Hepatocyte (in vitro differentiated cells): Measurements from ENCODE around the gene RASAL3.
A peak's percentile ranks its signal among the peaks of the same experiment; 100 is the strongest.

Experiments used
- EZH2phosphoT487 ChIP-seq: fragments of 200-600 bp; sonication (generic); IDR thresholded peaks from one replicate; pipeline ENCODE4 v1.6.1; 2018; ENCODE audit warnings: antibody characterized with exemption, mild to moderate bottlenecking, low read depth, moderate library complexity; ENCODE audit not compliant: unreplicated experiment, severe bottlenecking
- TF ChIP-seq, protein P1 (sequence below): fragments of 200-600 bp; sonication (generic); IDR thresholded peaks from 2 replicates; pipeline ENCODE4 v1.5.1; 2016; ENCODE audit warnings: antibody characterized with exemption, mild to moderate bottlenecking; ENCODE audit not compliant: poor library complexity

DNA sequence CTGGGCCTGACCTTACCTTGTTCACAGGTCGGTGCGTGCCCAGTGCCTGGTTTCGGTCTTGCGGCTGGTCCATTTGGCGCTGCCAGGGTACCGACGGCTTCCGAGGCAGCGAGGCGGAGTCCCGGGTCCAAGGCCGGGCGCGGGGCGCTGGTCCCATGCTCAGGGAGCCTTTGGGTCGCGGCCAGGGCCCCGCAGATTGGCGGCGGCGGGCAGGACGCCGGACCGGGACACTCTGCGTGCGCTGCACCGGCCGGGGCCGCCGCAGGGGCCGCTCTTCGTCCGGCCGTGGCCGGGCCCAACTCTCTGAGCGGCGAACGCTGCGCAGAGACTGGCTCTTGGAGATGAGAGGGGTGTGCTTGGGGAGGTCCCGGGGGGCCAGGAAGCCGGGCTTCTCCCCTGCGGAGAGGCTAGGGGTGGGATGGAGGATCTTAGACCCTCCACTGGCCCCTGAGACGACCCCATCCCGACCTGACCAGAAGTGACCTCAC is 11.2 kb downstream of the RASAL3 start:
- TF ChIP-seq EZH2phosphoT487, result no peak
- TF ChIP-seq, protein P1, sequence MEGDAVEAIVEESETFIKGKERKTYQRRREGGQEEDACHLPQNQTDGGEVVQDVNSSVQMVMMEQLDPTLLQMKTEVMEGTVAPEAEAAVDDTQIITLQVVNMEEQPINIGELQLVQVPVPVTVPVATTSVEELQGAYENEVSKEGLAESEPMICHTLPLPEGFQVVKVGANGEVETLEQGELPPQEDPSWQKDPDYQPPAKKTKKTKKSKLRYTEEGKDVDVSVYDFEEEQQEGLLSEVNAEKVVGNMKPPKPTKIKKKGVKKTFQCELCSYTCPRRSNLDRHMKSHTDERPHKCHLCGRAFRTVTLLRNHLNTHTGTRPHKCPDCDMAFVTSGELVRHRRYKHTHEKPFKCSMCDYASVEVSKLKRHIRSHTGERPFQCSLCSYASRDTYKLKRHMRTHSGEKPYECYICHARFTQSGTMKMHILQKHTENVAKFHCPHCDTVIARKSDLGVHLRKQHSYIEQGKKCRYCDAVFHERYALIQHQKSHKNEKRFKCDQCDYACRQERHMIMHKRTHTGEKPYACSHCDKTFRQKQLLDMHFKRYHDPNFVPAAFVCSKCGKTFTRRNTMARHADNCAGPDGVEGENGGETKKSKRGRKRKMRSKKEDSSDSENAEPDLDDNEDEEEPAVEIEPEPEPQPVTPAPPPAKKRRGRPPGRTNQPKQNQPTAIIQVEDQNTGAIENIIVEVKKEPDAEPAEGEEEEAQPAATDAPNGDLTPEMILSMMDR, result peak; percentile 26
